CD4-positive, alpha-beta T cell treated with Interleukin-4 for 1 hour (primary cell): ENCODE data around the gene BPIFA3.
"Not testable (repeated sequence)": the region's sequence is repeated elsewhere in the genome, so short reads cannot be mapped to it uniquely, and the experiment has no call there.

ENCODE experiments used
- DNase-seq, 2 donors: peaks; one replicate each; pipeline ENCODE4 v3.0.0-alpha.2; 2020 to 2022

BPIFA3 gene

GRCh38 chr20:33217052-33217451, at the start of gene BPIFA3:
Gene BPIFA3 (plus strand): TSS chr20:33217352. CDS start chr20:33217537, 185 bp downstream.
- no peak for DNase-seq

DNA sequence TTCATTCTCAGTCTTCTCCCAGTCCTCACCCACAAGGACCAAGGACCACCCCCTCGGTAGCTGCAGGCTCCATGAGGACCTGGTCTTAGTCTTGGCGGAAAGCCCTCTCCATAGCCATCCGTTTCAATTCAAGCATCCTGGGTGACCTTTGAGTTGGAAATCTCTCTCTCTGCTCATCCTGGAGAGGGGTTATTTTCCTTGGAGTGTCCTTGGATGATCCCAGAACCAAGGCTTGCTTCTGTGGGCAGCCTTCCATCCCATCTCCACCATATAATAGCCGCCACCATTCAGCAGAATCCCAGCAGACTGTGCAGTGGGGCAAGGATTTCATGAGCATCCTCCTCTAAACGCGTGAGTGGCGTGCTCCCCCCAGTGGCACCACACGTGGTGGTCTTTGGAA, 49.3 kb upstream of the BPIFA3 start, which contains the start of gene BPIFA2:
TSS of gene BPIFA2 (plus strand) at position 301 of the 400 bp plus-strand sequence. CDS start 987 bp downstream, outside the sequence.
- DNase-seq = no peak

- DNase-seq = no peak
Measured at GRCh38 chr20:33169176-33169794, 47.9 kb upstream of the BPIFA3 start.

DNA sequence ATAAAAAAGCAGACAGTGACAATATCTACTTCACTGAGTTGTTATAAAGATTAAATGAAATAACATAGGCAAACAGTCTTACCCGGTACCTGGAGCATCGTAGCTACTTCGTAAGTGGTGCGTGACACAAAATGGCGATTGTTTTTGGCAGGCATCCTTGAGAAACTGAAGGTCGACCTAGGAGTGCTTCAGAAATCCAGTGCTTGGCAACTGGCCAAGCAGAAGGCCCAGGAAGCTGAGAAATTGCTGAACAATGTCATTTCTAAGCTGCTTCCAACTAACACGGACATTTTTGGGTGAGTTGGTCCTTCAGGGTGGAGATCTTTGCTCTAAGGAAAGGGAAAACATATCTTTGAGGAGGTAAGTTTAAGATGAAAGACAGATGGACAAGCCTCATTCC, 44.4 kb upstream of the BPIFA3 start:
- no peak for DNase-seq

GRCh38 chr20:33175123-33175522, 42.0 kb upstream of the BPIFA3 start:
- DNase-seq = no peak

DNA sequence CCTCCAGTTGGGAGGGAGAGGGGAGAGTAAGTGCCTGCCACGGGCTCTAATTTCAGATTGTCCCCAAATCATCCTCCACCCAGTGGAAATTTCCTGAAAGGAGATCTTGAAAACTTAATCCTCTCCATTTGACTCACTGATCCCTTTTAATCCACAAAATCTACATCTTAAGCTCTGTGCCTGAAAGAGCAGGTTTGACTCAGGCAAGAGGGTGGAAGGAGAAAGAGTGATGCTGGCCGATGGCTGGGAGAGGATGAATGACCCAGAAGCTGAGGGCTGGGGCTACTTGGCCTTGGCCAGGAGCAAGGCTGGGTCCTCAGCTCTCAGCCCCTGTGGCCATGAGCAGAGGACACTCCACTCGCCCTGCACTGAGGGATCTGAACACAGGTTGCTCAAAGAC, 41.1 kb upstream of the BPIFA3 start:
- no peak for DNase-seq

GRCh38 chr20:33177866-33178265, 39.3 kb upstream of the BPIFA3 start:
- no peak for DNase-seq

GRCh38 chr20:33178726-33179125, 38.4 kb upstream of the BPIFA3 start:
- DNase-seq = no peak

DNA sequence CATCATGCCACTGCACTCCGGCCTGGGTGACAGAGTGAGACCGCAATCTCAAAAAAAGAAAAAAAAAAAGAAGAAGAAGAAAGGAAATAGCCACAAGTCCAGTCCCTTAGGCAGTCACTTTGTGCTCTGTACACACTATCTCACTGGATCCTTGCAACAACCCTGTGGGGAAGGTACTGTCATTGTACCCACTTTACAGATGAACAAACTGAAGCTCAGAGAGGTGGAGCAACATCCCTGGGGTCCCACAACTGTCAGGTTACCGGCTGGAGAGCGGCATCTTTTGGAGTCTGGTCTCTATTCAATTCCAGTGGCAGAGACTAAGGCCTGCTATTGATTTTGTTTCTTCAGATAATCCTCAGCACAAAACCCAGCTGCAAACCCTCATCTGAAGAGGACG, 37.0 kb upstream of the BPIFA3 start:
- no peak for DNase-seq

DNA sequence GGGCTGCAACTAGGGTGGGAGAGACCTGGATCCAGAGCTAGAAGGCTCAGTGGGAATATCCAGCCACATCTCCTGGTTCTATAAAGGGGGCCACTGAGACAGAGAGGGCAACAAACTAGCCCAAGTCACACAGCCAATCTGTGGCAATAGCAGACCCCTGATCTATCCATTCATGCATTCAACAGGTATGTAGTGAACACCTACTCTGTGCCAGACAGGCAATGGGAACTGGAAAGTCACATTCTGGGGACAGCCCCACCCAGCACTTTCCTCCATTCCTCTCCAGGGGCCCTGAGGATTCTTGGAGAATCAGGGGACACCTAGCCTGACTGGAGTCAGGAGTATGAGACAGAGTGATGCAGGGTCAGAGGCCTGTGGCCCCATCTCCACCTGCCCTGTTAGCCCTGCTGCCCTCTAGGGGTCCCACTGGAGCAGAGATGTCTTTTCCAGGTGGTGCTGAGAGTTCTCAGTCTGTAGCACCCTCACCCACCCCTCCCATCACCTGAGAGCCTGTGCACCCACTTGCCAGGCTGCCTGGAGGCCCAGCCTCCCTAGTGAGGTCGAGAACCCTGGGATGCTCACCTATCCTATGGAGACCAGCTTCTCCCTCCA, 35.6 kb upstream of the BPIFA3 start:
- DNase-seq = no peak

DNA sequence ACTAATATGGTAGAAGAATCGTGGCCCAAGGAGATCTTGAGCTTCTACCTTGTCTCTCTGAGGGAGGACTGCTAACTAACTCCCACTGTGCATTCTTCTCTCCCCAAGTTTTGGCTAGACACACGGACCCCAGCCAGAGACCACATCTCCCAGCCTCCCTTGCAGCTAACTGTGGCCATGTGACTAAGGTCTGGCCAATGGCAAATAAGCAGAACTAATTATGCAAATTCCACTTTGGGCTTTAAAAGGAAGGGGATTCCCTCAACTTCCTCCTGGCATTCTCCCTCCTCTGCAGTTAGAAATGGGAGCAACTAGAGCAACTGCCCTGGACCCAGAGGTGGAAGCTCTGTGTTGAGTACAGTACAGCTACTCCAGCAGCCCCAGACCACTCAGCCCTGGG, 33.8 kb upstream of the BPIFA3 start:
- no peak for DNase-seq

DNA sequence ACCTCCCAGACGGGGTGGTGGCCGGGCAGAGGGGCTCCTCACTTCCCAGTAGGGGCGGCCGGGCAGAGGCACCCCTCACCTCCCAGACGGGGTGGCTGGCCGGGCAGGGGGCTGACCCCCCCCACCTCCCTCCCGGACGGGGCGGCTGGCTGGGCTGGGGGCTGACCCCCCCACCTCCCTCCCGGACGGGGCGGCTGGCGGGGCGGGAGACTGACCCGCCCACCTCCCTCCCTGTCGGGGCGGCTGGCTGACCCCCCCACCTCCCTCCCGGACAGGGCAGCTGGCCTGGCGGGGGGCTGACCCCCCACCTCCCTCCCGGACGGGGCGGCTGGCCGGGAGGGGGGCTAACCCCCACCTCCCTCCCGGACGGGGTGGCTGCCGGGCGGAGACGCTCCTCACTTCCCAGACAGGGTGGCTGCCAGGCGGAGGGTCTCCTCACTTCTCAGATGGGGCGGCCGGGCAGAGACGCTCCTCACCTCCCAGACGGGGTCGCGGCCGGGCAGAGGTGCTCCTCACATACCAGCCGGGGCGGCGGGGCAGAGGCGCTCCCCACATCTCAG, 32.0 kb upstream of the BPIFA3 start:
- DNase-seq = not testable (repeated sequence)

GRCh38 chr20:33187491-33187890, 29.7 kb upstream of the BPIFA3 start:
- DNase-seq = no peak

- no peak for DNase-seq
Measured at GRCh38 chr20:33188421-33188820, 28.7 kb upstream of the BPIFA3 start.

DNA sequence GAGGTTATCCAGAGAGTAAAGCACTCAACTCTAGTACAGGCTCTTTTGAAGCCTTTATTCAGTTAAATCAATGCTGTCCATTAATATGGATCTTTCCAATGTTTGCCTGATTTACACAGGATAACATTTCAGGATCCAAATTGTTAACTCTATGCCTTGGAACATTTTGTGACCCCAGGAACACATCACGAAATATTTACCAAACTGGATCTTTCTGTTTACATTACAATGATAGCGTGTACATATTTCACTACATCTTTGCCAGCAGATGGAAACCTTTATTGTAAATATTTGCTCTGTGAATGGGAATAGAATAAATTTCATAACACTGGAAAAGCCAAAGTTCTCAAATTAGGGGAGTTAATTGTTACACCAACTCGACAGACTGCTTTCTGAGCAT, 25.7 kb upstream of the BPIFA3 start:
- no peak for DNase-seq

DNA sequence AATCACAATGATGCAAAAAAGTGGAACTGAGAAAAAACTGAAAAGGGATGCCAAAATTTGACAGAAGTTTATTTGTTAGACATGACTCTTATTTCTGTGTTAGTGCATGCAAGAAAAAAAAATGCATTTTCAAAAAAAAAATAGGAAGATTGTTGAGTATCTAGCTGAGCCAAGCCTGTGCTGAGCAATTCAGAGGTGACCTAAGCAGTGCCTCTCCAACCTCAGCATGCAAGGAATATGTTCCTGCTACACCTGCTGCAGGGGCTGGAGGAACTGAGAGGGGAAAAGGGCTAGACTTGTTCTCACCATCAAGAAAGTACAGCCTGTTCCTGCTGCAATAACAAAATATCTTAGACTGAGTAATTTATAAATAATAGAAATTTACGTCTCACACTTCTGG, 25.2 kb upstream of the BPIFA3 start:
- DNase-seq = no peak

DNA sequence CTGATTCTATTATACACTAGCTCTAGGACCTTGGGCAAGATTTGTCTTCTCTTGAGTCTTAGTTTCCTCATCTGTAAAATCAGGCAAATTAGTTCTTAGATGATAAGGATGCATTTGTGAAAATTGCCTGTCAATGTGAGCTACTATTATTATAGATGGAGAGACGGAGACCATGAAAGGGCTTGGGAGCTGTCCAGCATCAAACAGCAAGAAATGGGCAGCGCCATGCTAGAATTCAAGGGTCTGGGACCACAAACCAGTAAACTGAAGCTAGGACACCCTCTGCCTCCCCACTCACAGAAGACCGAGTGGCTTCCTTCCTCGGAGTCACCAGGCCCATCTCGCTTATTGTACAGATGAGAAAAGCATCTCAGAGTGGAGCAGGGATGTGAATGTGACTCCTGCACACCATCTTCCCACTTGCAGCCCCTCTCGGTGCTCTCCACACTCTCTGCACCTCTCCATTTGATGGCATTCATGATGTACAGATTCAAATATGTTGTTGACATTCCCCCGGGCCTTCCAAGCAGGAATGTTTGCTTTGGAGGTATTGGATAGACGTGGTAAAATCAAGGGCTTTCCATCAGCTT, 24.1 kb upstream of the BPIFA3 start:
- DNase-seq = no peak

DNA sequence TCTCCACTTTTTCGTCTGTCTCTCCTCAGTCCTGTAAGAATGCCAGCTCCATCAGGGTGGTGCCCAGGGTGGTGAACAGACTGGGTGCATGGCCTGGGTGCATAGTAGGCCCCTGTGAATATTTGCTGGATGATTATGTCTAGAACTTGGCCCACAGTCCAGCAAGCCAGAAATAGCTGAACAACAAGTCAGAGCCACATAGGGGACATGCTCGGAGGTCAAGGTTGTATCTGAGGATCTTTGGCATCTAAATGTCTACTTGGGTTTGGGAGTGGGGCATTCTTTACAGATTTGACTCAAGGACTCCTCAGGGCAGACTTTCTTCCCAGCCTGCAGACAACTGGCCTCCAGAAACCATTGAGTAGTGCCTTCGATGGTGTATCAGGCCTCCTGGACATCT, 18.1 kb upstream of the BPIFA3 start:
- DNase-seq = no peak

GRCh38 chr20:33202451-33202850, 14.7 kb upstream of the BPIFA3 start:
- no peak for DNase-seq

DNA sequence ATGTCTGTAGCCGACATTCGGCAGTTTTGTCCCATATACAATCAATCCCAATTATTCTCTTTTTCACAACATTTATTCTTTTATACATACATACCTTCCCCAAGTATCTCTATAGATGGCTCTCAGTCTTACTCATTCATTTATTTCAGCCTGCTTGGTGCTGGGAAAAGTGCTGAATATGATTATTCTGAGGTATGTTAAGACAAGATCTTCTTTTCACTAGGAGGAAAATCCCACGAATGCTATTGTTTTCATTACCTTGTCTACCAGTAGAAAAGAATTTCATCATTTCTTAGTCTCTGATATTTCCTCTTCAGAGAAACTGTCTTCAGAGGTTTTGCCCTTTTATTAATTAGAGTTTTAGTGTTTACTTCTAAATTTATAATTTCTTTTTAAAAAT, 13.7 kb upstream of the BPIFA3 start:
- DNase-seq = no peak

GRCh38 chr20:33209789-33210188, 7.4 kb upstream of the BPIFA3 start:
- peak; percentile 16 to 19 for DNase-seq

DNA sequence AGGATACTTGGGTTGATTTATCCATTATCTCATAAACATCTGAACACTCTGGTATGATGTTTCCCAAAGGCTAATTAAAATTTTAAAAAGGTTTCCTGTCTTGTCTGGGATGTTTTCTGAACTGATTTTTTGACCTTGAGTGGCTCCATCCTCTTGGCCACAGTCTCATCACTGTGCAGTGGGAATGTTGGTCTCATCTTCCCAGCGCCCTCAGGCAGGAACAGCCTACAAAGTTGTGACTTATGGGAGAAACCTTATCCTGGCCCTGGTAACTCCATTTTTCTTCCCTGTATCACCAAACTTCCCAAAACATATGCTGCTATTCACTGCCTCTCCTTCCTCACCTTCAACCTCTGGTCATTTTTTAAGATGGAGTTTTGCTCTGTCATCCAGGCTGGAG, 6.8 kb upstream of the BPIFA3 start:
- DNase-seq = no peak

DNA sequence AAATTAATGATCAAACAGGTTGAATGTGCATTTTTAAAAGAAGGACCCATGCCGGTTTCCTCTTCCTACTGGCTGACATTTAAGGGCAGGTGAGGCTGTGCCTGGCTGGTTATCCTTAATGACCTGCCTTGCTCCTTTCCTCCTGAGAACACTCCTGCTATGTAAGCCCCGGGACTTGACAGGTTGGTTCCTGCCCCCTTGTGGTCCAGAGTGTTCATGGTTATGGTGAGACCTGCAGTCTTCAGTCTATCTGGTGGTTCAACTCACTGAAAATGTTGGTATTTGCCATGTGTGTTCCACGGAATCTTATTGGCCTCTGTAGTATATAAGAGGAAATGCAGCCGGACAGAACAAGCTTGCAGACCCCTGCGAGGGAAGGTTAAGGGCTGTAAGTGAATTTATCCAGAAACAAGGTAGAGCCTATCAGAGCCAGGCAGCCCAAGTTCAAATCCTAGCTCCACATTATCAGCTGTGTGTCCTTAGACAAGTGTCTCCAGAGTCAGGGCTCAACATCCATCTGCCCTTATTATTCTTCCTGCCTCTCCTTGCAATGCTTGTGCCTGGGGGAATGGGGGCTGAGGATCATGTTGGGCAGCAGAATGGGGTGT, 5.2 kb upstream of the BPIFA3 start:
- peak in 1 of 2 donors; percentile 20 for DNase-seq

DNA sequence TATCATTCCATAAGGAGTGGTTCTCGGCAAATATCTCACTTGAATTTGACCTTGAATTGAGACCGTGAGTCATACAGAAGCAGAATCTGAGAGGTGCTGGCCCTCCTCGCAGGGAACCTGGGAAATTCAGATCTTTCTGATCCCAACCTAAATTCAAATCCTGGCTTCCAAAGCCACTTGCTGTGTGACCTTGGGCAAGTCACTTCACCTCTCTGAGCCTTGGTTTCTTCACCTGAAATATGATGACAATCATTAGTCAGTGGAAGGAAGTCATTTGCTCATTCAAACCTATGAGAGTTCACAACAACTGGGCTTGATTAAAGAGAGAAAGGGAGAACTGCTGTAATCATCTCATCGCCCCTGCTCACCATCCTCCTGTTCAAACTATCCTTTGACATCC, 7.2 kb downstream of the BPIFA3 start:
- DNase-seq = no peak
